ENCODE data around the gene SOX18. TPM values are rescaled to one million over a fixed set of nuclear protein-coding genes. Genes with fewer than 3 reads are reported as not detected.

Gene SOX18
- total and polyA plus RNA-seq, 2 of the 13 experiments (the other 11 are each of a cell fraction or from before 2014, with no cell fraction given) = 1.6 to 1.9 TPM

DNA sequence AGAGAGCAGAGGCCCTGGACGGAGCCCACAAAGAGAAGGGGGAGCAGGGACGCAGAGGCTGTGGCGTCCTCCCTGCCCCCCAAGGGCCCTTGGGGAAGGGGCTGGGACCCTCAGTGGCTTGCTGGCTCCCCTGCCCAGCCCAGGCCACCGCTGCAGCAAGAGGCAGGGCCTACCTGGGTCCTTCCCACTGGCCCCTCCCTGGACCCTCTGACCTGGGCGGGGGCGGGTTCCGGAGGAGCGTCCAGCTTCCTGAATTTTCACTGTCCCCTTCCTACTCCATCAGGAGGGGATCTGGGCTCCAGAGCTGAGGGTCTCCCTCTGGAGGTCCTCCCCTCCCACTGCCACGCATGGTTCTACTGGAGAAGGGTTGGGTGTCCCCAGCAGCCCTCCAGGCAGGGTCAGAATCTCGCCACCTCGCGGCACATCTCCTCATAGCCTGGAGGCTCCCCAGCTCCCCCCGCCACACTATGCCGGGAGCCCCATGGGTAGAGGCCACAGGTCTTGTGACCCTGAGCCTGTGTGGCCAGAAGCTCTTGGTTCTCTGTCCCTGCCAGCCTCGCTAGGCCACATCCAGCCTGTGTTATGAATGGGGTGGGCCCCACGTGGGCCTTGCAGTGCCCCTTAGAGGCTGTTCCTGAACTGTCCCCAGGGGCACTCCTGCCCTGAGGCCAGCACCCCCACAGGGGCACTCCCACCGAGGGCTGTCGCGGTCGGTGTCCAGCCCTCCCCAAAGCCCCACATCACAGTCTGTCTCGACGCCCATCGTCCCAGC lies 1.0 kb upstream of the SOX18 start (continued):
- TF ChIP-seq MAFF (IDR thresholded peaks at IDR 0.05; ENCODE audit: low read depth, low read length) (no peak), ZNF414 (CRISPR knock-in tag; IDR thresholded peaks at IDR 0.05) (no peak), RBAK (CRISPR knock-in tag; IDR thresholded peaks at IDR 0.05) (0 out of 2 replicates have a peak, but pooled peaks have one; percentile 15), ISX (CRISPR knock-in tag; conservative IDR thresholded peaks at IDR 0.05) (no peak), ZMYM2 (CRISPR knock-in tag; IDR thresholded peaks at IDR 0.05) (peak; percentile 27; the same call in 1 of the 2 replicates), ZNF749 (CRISPR knock-in tag; IDR thresholded peaks at IDR 0.05; ENCODE audit: borderline replicate concordance) (peak; percentile 9; the same call in 1 of the 2 replicates), POLR2AphosphoS5 (IDR thresholded peaks at IDR 0.05; ENCODE audit: low read depth, low read length) (peak; percentile 59; the same call in 1 of the 2 replicates), ZKSCAN8 (CRISPR knock-in tag; IDR thresholded peaks at IDR 0.05; ENCODE audit: borderline replicate concordance) (peak; percentile 13; the same call in 1 of the 2 replicates), ZNF619 (CRISPR knock-in tag; IDR thresholded peaks at IDR 0.05) (peak; percentile 8; the same call in 1 of the 2 replicates), GATA4 (IDR thresholded peaks at IDR 0.05; ENCODE audit: borderline replicate concordance, low read depth) (no peak; the same call in 1 of the 2 replicates), GATAD2A (CRISPR knock-in tag; IDR thresholded peaks at IDR 0.05) (peak; percentile 83), SPEN (CRISPR knock-in tag; IDR thresholded peaks at IDR 0.05; ENCODE audit: low read depth) (peak; percentile 48; the same call in 1 of the 2 replicates), MED1 (CRISPR knock-in tag; IDR thresholded peaks at IDR 0.05) (peak; percentile 85), HNRNPLL (IDR thresholded peaks at IDR 0.05; ENCODE audit: low read depth, low read length, poor library complexity, severe bottlenecking) (peak; percentile 55), ZMAT5 (CRISPR knock-in tag; IDR thresholded peaks at IDR 0.05; ENCODE audit: borderline replicate concordance, low read depth) (no peak), ATAD3A (CRISPR knock-in tag; IDR thresholded peaks at IDR 0.05) (no peak; the same call in 1 of the 2 replicates), SRF (IDR thresholded peaks at IDR 0.05; ENCODE audit: low read depth, low read length) (no peak)
- TF ChIP-seq, protein P1, sequence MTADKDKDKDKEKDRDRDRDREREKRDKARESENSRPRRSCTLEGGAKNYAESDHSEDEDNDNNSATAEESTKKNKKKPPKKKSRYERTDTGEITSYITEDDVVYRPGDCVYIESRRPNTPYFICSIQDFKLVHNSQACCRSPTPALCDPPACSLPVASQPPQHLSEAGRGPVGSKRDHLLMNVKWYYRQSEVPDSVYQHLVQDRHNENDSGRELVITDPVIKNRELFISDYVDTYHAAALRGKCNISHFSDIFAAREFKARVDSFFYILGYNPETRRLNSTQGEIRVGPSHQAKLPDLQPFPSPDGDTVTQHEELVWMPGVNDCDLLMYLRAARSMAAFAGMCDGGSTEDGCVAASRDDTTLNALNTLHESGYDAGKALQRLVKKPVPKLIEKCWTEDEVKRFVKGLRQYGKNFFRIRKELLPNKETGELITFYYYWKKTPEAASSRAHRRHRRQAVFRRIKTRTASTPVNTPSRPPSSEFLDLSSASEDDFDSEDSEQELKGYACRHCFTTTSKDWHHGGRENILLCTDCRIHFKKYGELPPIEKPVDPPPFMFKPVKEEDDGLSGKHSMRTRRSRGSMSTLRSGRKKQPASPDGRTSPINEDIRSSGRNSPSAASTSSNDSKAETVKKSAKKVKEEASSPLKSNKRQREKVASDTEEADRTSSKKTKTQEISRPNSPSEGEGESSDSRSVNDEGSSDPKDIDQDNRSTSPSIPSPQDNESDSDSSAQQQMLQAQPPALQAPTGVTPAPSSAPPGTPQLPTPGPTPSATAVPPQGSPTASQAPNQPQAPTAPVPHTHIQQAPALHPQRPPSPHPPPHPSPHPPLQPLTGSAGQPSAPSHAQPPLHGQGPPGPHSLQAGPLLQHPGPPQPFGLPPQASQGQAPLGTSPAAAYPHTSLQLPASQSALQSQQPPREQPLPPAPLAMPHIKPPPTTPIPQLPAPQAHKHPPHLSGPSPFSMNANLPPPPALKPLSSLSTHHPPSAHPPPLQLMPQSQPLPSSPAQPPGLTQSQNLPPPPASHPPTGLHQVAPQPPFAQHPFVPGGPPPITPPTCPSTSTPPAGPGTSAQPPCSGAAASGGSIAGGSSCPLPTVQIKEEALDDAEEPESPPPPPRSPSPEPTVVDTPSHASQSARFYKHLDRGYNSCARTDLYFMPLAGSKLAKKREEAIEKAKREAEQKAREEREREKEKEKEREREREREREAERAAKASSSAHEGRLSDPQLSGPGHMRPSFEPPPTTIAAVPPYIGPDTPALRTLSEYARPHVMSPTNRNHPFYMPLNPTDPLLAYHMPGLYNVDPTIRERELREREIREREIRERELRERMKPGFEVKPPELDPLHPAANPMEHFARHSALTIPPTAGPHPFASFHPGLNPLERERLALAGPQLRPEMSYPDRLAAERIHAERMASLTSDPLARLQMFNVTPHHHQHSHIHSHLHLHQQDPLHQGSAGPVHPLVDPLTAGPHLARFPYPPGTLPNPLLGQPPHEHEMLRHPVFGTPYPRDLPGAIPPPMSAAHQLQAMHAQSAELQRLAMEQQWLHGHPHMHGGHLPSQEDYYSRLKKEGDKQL (CRISPR knock-in tag; IDR thresholded peaks at IDR 0.05; ENCODE audit: low read depth) = peak; percentile 66; the same call in 1 of the 2 replicates
- TF ChIP-seq, protein P2, sequence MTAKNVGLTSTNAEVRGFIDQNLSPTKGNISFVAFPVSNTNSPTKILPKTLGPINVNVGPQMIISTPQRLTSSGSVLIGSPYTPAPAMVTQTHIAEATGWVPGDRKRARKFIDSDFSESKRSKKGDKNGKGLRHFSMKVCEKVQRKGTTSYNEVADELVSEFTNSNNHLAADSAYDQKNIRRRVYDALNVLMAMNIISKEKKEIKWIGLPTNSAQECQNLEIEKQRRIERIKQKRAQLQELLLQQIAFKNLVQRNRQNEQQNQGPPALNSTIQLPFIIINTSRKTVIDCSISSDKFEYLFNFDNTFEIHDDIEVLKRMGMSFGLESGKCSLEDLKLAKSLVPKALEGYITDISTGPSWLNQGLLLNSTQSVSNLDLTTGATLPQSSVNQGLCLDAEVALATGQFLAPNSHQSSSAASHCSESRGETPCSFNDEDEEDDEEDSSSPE (CRISPR knock-in tag; IDR thresholded peaks at IDR 0.05) = peak; percentile 18; the same call in 1 of the 2 replicates
- TF ChIP-seq, protein P3, sequence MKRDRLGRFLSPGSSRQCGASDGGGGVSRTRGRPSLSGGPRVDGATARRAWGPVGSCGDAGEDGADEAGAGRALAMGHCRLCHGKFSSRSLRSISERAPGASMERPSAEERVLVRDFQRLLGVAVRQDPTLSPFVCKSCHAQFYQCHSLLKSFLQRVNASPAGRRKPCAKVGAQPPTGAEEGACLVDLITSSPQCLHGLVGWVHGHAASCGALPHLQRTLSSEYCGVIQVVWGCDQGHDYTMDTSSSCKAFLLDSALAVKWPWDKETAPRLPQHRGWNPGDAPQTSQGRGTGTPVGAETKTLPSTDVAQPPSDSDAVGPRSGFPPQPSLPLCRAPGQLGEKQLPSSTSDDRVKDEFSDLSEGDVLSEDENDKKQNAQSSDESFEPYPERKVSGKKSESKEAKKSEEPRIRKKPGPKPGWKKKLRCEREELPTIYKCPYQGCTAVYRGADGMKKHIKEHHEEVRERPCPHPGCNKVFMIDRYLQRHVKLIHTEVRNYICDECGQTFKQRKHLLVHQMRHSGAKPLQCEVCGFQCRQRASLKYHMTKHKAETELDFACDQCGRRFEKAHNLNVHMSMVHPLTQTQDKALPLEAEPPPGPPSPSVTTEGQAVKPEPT (CRISPR knock-in tag; IDR thresholded peaks at IDR 0.05; ENCODE audit: low read depth) = no peak

Measured in HepG2 (cell line).